Measurements from ENCODE around the gene RAMP1.
"Not testable (repeated sequence)": the region's sequence is repeated elsewhere in the genome, so short reads cannot be mapped to it uniquely, and the experiment has no call there.

RAMP1 gene

DNA sequence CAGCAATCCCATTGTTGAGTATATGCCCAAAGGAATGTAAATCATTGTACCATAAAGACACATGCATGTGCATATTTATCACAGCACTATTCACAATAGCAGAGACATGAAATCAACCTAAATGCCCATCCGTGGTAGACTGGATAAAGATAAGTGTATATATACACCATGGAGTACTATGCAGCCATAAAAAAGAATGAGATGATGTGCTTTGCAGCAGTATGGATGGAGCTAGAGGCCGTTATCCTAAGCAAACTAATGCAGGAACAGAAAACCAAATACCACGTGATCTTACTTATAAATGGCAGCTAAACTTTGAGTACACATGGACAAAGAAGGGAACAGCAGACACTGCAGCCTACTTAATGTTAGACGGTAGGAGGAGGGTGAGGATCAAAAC, 18.4 kb upstream of the RAMP1 start:
- ChIA-PET POLR2A (no interaction called here), CTCF (no interaction called here)
- TF ChIP-seq SUZ12 (IDR thresholded peaks at IDR 0.05): no peak
- no peak for DNase-seq (ENCODE audit: extremely low spot score)

DNA sequence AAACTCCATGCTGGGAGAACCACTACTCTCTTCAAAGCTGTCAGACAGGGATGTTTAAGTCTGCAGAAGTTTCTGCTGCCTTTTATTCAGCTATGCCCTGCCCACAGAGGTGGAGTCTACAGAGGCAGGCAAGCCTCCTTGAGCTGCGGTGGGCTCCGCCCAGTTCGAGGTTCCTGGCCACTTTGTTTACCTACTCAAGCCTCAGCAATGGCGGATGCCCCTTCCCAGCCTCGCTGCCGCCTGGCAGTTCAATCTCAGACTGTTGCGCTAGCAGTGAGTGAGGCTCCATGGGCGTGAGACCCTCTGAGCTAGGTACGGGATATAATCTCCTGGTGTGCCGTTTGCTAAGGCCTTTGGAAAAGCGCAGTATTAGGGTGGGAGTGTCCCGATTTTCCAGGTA, 10.5 kb upstream of the RAMP1 start:
- CTCF ChIA-PET; DNase-seq (ENCODE audit: extremely low spot score); POLR2A ChIA-PET: not testable (repeated sequence)

- no peak for DNase-seq (ENCODE audit: extremely low spot score)
- TF ChIP-seq FOXA1 (IDR thresholded peaks at IDR 0.05) (no peak), ARNT (IDR thresholded peaks at IDR 0.05) (no peak), CTBP1 (IDR thresholded peaks at IDR 0.05; ENCODE audit: borderline replicate concordance) (no peak), NFRKB (IDR thresholded peaks at IDR 0.05) (no peak), PKNOX1 (IDR thresholded peaks at IDR 0.05) (no peak), L3MBTL2 (conservative IDR thresholded peaks at IDR 0.05) (no peak), SUZ12 (IDR thresholded peaks at IDR 0.05) (no peak), TARDBP (IDR thresholded peaks at IDR 0.05) (no peak), BHLHE40 (IDR thresholded peaks at IDR 0.05; ENCODE audit: borderline replicate concordance) (no peak), LEF1 (IDR thresholded peaks at IDR 0.05; ENCODE audit: borderline replicate concordance) (no peak), FOXM1 (IDR thresholded peaks at IDR 0.05; ENCODE audit: borderline replicate concordance) (no peak), HDGF (IDR thresholded peaks at IDR 0.05; ENCODE audit: borderline replicate concordance) (no peak), FOXK2 (IDR thresholded peaks at IDR 0.05) (no peak), ELF4 (IDR thresholded peaks at IDR 0.05) (no peak), SP1 (IDR thresholded peaks at IDR 0.05) (no peak), ZNF384 (IDR thresholded peaks at IDR 0.05) (no peak)
- ChIA-PET CTCF (no interaction called here), POLR2A (no interaction called here)
Measured at GRCh38 chr2:237854295-237854694, 5.1 kb upstream of the RAMP1 start.

- ChIA-PET CTCF (interaction anchor here (0.6 to 0.8 kb wide), 2 partner anchors 40 to 251 kb away, joined by 3 read pairs; no protein-coding TSS in a partner anchor), POLR2A (interaction anchor here (1.0 to 1.1 kb wide), 2 partner anchors 203 to 302 kb away, joined by 3 to 5 read pairs; partner anchors contain the start of gene SCLY)
- TF ChIP-seq SUZ12 (IDR thresholded peaks at IDR 0.05): no peak
- no peak for DNase-seq (ENCODE audit: extremely low spot score)
Measured at GRCh38 chr2:237857791-237858190, 1.6 kb upstream of the RAMP1 start.

- ChIA-PET CTCF (interaction anchor here (0.6 to 0.8 kb wide), 2 partner anchors 41 to 250 kb away, joined by 3 read pairs; no protein-coding TSS in a partner anchor), POLR2A (interaction anchor here (1.0 to 1.1 kb wide), 2 partner anchors 202 to 302 kb away, joined by 3 to 5 read pairs; partner anchors contain the start of gene SCLY)
- TF ChIP-seq PKNOX1 (IDR thresholded peaks at IDR 0.05) (0 out of 2 replicates have a peak, but pooled peaks have one; percentile 12), ELF4 (IDR thresholded peaks at IDR 0.05) (no peak), HDGF (IDR thresholded peaks at IDR 0.05; ENCODE audit: borderline replicate concordance) (no peak), NFRKB (IDR thresholded peaks at IDR 0.05) (no peak), LEF1 (IDR thresholded peaks at IDR 0.05; ENCODE audit: borderline replicate concordance) (no peak)
- peak; percentile 67 for DNase-seq (ENCODE audit: extremely low spot score)
Measured at GRCh38 chr2:237858294-237859081, 935 bp upstream of the RAMP1 start.

GRCh38 chr2:237859082-237859433, 365 bp upstream of the RAMP1 start:
- DNase-seq (ENCODE audit: extremely low spot score): no peak
- TF ChIP-seq SUZ12 (IDR thresholded peaks at IDR 0.05): no peak
- no peak for TF ChIP-seq LEF1 (IDR thresholded peaks at IDR 0.05; ENCODE audit: borderline replicate concordance)
- no peak for TF ChIP-seq ARNT (IDR thresholded peaks at IDR 0.05)
- TF ChIP-seq SP1 (IDR thresholded peaks at IDR 0.05): no peak
- no peak for TF ChIP-seq BHLHE40 (IDR thresholded peaks at IDR 0.05; ENCODE audit: borderline replicate concordance)
- TF ChIP-seq FOXA1 (IDR thresholded peaks at IDR 0.05): no peak
- ChIA-PET CTCF (no interaction called here), POLR2A (interaction anchor here (1.1 kb wide), 1 partner anchor 301 kb away, joined by 3 read pairs; no protein-coding TSS in a partner anchor)

DNA sequence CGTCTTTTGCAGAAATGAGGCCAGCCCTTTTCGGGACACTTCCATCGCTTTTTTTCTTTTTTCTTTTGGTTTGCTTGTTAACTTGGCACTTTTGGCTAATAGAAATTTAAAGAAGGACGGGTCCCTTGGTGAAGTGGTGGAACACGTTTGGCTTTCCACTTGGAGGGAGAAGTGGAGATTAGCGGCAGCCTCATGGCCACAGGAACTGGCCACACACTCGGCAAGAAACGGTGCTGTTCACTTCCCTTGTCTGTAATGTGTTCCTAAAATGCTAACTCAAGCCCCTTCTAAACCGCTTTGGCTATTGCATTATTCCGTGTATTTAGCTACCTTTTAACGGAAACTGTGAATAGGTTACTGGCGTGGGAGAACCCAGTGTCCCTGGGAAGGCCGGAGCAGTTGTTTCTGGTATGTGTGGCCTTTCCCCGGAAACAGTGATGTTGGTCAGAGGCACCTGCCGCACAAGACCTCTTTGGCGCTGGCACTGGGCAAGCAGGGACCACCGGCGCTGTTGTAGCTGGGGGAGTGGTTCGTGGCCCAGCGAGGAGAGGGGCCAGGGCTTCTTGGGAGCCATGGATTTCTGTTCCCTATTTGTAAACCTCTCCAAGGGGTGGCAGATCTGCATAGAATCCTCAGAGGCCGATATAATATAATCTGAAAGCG, 981 bp downstream of the RAMP1 start:
- POLR2A ChIA-PET: no interaction called here
- CTCF ChIA-PET: no interaction called here
- TF ChIP-seq ARNT (IDR thresholded peaks at IDR 0.05) (no peak), CTBP1 (IDR thresholded peaks at IDR 0.05; ENCODE audit: borderline replicate concordance) (no peak), FOXM1 (IDR thresholded peaks at IDR 0.05; ENCODE audit: borderline replicate concordance) (no peak), FOXK2 (IDR thresholded peaks at IDR 0.05) (no peak), LEF1 (IDR thresholded peaks at IDR 0.05; ENCODE audit: borderline replicate concordance) (no peak), ELF4 (IDR thresholded peaks at IDR 0.05) (no peak), TARDBP (IDR thresholded peaks at IDR 0.05) (no peak), SUZ12 (IDR thresholded peaks at IDR 0.05) (no peak), PKNOX1 (IDR thresholded peaks at IDR 0.05) (no peak), L3MBTL2 (conservative IDR thresholded peaks at IDR 0.05) (no peak), NFRKB (IDR thresholded peaks at IDR 0.05) (no peak), SP1 (IDR thresholded peaks at IDR 0.05) (no peak), HDGF (IDR thresholded peaks at IDR 0.05; ENCODE audit: borderline replicate concordance) (no peak)
- no peak for DNase-seq (ENCODE audit: extremely low spot score)

All from HEK293T (cell line).